Colon (tissue), 2 donors: ENCODE results near the gene ABCA2.

Experiments used
- FAIRE-seq: peaks from 2 replicates; lab custom pipeline; 2012; peaks lifted over from hg19 to GRCh38; lab: Jason Lieb, UNC
- donor health status: control.
- donor health status: control.

ABCA2 gene

DNA sequence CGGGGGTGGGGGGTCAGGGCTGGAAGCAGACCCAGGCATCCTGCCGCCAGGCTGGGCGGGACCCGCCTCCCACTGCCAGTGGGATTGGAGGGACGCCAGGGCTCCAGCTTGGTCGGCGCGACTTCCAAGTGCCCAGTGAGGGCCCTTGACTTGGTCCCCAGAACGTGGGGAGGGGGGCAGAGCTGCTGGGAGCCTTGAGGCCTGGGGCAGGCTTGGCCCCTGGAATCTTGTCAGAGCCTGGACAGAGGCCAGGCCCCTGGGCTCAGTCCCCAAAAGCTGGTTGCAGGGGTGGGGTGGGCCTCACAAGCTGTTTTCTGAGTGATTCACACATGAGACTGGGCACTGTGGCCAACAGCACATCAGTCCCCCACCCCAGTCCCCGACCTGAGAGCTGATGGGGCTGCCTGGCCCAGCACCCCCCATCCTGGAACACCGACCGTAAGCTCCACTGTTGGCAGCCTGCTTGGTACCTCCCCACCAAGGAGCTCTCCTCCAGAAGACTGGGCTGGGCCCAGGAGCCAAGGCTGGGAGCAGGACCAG lies 32.2 kb downstream of the ABCA2 start:
- FAIRE-seq = no peak

DNA sequence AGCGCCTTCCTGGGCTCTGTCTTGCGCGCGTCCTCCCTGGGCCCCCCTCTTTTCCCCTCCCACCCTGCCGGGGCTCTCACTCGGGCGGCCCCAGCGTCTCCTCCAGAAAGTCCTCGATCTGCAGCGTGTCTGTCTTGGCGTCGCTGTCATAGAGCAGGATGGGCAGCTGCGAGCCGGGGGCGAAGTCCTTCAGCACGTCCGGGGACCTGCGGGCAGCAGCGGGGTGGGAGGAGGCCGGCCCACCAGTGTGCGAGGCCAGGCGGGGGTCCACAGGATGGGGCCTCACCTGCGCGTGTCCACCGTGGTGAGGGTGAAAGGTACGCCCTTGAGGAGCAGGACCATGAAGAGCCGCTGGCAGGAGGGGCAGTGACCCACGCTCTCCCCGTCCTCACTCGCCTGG lies 32.7 kb downstream of the ABCA2 start:
- FAIRE-seq = no peak

DNA sequence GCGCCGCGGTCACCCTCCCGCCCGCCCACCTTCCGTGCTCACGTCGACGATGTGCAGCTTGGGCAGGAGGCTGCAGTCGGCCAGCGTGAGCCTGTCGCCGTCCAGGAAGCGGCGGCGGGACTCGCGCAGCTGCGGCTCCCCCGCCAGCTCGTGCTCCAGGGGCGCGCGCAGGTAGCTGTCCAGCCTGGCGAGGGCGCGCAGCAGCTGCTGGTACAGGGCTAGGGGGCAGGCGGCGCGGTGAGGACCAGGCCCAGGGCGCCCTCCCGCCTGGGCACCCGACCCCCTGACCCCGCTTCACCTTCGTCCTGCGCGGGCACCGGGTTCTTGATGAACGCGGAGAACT lies 33.2 kb downstream of the ABCA2 start:
- no peak for FAIRE-seq

DNA sequence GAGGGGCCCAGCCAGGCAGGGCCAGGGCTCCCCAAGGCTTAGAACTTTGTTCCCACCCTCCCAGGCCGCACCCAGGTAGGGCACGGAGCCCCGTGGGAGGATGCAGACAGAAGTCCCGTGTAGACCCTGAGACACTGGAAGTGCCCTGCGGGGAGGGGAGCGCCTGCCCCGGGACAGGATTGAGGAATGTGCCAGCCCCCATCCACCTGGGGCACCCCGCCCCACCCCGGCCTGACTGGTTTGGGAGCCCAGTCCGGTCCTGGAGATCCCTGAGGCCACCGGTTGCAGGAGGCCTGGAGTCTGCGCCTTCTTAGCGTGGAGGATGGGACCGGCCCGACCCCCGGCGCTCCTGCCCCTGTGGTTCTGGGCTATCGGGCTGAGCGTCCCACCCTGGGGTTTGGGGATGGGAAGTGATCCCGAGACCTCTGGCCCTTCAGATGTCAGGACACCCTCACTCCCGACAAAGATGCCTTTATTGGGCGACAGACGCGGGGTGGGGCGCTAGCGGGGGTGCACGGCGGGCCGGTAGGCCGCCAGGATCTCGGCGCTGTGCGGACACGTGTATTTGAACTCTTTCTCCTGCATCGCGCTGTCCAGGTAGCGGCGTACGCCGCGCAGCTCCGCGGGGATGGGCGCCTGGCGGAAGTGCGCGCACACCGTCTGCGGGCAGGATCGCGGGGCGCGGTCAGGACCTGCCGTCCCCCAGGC lies 33.7 kb downstream of the ABCA2 start:
- no peak for FAIRE-seq

DNA sequence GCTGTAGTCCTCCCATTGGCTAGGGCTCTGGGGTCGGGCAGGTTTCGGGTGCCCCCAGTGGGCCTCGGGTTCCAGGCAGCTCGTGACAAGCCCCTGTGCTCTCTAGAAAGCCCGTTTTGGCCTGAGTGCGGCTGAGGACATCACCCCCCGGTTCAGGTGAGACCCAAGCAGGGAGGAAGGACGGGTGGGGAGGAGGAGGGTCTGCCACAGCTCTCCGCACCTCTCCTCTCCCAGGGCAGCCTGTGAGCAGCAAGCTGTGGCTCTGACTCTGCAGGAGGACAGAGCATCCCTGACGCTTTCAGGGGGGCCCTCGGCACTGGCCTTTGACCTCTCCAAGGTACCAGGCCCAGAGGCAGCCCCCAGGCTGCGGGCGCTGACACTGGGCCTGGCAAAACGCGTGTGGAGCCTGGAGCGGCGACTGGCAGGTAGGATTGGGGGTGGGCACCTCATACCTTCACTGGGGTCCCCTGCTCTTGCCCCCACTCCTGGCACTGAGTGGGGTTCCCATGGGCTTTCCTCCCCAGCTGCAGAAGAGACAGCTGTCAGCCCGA lies 35.1 kb downstream of the ABCA2 start:
- FAIRE-seq = no peak

DNA sequence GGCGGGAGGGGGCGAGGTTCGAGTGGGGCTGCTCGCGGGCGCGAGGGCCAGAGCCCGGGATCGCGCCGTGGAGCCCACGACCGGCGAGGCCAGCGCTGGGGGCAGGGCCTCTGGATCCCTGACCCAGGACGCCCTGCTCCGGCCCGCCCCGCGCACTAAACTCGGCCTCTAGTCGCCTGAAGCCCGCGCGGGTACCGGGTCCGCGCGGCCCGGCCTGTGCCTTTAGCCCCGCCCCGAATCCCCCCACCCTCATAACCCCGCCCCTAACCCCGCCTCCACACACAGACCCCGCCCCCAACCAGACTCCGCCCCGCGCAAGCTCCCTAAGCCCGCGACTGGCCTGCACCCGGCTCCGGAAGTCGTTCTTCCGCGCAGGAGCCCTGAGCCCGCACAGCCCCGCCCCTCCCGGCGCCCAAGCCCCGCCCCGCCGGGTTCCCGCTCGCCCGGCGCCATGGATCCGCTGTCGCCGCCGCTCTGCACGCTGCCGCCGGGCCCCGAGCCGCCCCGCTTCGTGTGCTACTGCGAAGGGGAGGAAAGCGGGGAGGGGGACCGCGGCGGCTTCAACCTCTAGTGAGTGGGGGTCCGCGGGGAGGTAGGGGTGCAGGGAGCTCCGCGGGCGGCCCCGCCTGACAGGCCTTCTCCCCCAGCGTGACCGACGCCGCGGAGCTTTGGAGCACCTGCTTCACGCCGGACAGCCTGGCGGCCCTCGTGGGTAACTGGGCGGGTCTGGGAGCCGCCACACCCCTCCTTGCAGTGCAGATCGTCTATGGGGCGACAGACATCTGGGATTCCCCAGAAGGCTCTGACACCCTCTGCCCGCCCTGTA lies 35.8 kb downstream of the ABCA2 start, which contains the start of gene PAXX:
Gene PAXX (plus strand): TSS at position 430 of the 826 bp plus-strand sequence. CDS start 22 bp downstream, at position 452.
- FAIRE-seq = no peak

DNA sequence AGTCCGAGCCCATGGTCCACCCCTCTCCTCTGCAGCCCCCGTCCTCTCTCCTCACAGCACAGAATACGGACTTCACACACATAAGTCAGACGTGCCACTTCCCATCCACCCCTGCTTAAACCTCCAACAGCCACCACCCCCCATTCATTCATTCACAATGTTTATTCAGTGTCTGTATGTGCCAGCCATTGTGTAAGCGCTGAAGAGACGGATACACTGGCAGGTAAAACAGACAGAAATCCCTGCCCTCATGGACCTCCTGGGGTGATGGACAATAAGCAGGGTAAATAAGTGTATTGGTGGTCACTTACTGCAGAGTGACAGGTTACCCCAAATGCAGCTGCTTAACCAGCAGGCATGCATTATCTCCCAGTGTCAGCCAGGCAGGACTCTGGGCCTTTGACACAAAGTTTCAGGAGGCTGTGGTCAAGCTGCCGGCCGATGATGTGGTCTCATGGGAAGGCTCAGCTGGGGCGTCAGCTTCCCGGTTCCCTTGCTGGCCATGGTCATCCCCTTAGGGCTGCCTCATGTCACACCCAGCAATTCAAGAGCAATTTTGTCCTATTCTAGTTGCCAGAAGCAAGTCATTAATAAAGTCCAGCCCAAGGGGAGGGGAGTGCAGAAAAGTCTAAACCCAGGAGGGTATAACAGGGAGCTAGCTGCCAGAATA lies 37.7 kb downstream of the ABCA2 start:
- no peak for FAIRE-seq

DNA sequence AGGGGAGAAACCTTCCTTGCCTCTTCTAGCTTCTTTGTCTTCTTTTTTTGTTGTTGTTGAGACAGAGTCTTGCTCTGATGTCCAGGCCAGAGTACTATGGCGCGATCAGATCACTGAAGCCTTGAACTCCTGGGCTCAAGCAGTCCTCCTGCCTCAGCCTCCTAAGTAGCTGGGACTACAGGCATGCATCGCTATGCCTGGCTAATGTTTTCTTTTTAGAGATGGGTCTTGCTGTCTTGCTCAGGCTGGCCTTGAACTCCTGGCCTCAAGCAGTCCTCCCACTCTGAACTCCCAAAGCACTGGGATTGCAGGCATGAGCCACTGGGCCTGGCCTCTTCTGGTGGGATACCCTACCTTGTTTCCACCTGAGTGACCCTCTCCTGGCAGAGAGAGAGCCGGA lies 39.2 kb downstream of the ABCA2 start:
- no peak for FAIRE-seq

DNA sequence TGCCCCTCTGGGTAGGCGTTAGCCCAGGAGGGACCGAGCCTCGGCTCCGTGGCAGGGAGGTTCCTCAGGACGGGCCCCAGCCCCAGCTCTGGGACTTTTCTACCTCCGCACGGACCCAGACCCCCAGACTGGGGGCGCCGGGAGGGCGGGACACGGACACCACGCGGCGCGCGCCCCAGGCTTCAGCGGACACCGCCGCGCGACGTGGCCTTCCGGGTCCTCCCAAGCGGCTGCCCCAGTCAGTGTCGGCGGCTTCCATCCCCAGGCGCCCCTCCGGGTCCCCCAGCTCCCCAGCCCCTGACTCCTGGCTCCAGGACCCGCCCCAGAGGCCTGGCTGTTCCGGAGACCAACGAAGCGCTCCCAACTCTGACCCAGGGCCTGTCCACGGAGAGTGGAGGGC lies 42.2 kb downstream of the ABCA2 start:
- no peak for FAIRE-seq

DNA sequence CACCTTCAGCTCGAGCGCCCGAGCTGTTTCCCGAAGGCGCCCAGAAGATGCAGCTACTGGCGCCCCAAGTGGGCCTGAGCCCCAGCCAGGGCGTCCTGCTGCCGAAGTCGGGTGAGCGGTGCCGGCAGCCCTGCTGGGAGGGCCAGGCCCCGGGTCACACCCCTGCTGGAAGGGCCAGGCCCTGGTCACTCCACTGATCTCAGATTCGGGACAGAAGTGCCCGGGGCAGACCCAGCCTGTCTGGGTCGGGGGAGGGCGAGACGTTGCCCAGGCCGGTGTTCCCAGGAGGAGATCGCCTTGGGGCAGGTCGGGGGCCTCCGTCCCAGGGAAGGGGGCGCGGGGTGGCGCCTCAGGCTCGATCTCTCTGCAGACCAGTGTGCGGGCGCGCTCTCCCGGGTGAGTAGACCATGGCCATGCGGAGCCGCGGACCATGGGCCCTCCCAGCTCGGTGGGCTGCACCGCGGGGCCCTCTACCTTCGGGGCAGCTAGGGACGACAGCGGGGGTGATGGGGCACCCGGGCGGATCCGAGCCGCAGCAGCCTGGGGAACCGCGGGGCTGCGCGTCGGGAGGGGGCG lies 42.9 kb downstream of the ABCA2 start:
- FAIRE-seq = no peak

DNA sequence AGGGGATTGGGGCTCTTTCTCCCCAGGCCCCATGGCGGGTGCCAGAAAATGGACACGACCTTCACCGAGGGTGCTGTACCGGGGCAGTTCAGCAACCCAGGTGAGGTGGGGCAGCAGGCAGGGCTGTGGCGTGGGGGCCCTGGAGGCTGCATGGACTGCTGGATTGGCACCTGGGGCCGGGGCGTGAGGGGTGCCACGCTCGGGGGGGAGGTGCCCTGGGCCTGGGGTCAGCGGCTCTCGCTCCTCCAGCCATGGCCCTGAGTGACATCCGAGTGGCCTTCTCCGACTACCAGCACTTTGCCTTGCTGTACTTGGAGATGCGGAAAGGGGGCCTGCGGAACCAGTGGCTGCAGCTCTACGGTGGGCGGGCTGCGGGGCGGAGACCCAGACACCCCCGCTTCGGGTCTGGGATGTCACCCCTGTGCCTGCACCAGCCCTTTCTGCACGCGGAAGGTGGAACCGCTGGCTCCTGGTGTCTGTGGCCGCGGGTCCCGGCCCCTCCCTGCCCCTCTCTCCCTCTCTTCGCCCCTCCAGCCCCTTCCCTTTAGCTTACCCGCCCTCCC lies 43.5 kb downstream of the ABCA2 start:
- FAIRE-seq = no peak

DNA sequence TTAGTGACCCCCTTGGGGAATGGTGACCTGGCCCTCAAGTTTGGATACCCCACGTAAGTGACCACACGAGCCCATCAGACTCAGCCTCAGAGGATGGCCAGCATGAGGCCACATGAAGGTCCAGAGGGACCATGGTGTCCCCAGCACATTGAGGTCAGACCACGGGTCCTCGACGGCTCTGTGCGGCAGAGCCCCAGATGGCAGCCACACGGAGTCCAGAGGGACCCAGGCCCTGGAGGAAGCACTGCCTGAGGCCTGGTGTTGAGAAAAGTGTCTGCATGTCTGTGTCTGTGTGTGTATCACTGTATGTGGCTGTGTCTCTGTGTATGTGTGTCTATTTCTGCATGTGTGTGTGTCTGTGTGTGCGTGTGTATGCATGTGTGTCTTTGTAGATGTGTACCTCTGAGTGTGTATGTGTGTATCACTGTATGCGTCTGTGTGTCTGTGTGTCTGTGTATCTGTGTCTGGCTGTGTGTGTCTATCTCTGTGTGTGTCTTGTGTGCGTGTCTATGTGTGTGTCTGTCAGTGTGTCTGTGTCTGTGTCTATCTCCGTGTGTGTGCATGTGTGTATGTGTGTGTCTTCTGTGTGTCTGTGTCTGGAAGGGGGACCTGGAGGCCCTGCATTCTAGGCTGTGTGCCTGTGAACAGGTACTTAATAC lies 44.3 kb downstream of the ABCA2 start:
- FAIRE-seq = no peak

DNA sequence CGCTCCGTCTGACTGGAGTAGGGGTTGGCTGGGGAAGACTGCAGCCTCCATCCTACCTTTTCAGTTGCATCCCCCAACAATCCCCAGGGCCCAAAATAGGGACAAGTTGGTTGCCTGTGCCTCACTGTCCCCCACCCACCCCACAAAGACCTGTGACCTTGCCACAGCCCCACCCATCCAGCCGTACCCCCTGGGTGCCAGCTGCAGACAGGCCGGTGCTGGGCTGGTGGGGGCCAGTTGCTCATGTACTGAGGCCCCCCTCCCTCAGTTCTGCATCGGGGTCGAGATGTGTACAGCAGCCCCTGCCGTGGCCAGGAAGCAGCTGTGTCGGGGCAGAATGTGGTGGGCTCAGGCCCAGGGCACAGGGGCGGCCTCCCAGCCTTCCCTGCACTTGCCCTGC lies 44.9 kb downstream of the ABCA2 start:
- FAIRE-seq = no peak

DNA sequence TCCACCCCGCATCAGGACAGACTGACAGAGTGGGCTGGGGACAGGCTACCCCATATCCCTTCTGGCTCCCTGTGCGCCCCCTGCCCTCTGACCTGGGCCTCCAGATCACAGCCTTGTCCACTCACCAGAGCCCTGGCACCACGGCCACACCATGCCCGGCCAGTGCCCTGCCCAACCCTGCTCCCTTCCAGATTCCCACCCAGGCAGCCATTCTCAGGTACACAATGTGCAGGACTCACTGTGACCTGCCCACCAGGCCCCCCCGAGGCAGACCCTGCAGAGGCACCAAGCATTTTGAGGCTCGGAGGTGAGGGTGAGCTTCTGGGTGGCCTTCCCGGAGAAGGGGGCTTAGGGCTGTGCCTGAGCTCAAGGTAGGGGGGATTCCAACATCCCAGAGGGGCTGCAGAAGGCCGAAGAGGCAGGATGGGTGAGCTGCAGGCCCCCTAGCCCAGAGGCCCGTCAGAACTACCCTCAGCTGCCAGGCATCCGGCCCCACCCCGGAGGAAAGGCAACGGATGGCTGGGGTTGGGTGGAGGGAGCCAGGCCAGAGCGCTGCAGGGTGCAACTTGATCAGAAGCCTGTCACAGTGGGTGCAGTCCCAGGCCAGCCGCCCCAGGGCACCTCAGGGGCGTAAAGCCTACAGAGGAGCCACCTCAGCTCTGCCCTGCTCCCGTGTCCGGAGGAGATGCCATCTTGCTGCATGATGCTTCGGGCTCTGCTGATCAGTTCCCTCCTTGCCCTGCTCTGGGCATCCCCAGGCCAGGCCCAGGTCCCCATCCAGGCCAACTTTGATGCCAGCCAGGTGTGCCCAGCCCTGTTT lies 45.6 kb downstream of the ABCA2 start, which contains the start of gene LCNL1:
Gene LCNL1 (plus strand): TSS at position 762 of the 820 bp plus-strand sequence. CDS start 594 bp downstream, outside the sequence.
- FAIRE-seq = no peak

DNA sequence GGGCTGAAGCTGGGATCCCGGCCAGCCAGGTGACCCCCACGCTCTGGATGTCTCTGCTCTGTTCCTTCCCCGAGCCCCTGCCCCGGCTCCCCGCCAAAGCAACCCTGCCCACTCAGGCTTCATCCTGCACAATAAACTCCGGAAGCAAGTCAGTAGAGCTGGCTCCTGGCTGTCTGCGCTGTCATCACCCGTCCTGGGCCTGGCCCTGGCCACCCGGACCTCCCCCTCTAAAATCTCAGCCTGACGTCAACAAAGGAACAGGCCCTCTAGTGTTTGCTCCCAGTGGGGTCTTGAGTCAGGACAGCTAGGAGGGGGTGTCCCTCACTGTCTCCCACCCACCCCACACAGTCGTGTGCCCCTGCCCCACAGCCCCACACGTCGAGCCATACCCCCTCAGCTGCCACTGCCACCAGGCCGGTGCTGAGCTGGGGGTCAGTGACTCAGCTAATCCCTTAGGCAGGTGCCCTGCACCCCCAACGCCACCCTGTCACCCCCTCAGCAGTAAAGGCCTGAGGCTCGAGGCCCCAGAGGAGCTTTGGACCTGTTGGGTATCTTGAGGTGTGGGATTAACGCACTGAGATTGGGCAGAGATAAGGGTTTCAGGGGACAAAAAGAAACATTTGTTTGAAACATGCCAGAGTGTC lies 46.3 kb downstream of the ABCA2 start:
- no peak for FAIRE-seq

DNA sequence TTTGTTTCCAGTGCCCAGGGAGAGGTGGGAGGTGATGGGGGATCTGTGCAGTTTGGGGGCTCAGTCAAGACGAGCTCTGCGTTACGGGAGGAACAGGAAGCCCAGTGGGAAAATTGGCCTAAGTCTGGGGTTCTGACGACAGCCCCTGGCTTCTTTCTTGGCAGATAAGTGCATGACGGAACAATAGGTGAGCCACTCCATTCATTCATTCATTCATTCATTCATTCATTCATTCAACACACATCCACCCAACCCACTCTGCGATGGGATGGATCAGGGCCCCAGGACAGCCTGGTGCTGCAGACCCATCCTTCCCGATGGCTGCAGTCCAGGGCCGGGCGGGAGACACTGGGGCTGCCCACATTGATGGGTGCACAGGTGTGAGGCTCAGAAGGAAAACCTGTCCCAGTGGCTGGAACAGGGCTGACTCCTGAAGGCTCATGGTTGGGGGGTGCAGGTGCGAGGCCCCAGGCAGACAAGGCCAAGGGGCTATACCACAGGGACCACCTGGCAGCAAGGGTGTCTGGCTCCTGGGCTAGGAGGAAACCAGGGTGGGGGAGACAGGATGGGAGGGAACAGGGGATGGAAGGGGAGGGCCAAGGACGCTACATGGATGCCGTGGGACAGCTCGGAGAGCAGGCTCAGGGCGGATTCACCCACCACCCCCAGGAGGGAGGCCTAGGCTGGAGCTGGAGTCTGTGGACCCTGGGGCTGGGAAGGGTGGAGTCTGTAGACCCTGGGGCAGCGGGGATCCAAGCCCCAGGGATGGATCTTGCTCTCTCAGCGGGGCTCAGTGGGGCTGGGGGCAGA lies 47.2 kb downstream of the ABCA2 start:
- FAIRE-seq = no peak

DNA sequence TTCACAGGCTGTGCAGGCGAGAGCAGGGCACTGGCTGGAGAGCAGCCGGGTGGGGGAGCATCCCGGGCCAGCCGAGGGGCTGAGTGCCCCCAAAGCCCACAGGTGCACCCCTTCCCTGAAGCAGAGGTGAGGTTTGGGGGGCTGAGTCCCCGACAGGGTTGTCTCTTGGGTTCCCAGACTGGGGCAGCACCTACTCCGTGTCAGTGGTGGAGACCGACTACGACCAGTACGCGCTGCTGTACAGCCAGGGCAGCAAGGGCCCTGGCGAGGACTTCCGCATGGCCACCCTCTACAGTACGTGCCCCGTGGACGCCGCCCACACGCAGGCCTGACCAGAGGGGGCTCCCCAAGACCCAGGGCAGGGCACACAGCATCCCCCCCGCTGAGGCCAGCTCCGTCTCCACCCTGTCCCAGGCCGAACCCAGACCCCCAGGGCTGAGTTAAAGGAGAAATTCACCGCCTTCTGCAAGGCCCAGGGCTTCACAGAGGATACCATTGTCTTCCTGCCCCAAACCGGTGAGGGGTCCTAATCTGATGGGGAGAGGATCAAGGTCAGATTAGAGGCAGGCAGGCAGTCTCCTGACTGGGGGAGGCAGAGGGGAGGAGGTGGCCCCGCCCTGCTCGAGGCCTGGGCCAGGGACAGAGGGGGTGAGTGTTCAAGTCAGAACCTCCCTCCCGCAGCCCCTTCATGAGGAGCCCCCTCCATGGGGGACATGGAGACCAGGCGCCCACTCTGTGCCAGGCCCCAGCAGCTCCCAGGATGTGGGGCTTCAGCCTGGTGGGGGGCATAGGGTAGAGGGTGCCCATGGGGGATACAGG lies 48.1 kb downstream of the ABCA2 start:
- FAIRE-seq = no peak
